ENCODE results near the gene MYL7. TPM values are rescaled to one million over a fixed set of nuclear protein-coding genes. Genes with fewer than 3 reads are reported as not detected.

Gene MYL7
- total and polyA plus RNA-seq, 9 of the 15 experiments (the other 6 are each of a cell fraction or from before 2014, with no cell fraction given): not detected

GRCh38 chr7:44100458-44101302 is 40.5 kb downstream of the MYL7 start (continued):
- peak; percentile 83; the same call in 1 of the 2 replicates for TF ChIP-seq ZNF589 (CRISPR knock-in tag; IDR thresholded peaks at IDR 0.05; ENCODE audit: low read depth)
- TF ChIP-seq, protein P1, sequence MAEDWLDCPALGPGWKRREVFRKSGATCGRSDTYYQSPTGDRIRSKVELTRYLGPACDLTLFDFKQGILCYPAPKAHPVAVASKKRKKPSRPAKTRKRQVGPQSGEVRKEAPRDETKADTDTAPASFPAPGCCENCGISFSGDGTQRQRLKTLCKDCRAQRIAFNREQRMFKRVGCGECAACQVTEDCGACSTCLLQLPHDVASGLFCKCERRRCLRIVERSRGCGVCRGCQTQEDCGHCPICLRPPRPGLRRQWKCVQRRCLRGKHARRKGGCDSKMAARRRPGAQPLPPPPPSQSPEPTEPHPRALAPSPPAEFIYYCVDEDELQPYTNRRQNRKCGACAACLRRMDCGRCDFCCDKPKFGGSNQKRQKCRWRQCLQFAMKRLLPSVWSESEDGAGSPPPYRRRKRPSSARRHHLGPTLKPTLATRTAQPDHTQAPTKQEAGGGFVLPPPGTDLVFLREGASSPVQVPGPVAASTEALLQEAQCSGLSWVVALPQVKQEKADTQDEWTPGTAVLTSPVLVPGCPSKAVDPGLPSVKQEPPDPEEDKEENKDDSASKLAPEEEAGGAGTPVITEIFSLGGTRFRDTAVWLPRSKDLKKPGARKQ (CRISPR knock-in tag; IDR thresholded peaks at IDR 0.05): no peak
- no peak for TF ChIP-seq ZNF143 (CRISPR knock-in tag; IDR thresholded peaks at IDR 0.05)

GRCh38 chr7:44099669-44100068 is 41.5 kb downstream of the MYL7 start:
- WGBS (ENCODE audit: insufficient coverage, low coverage, missing lambda C conversion rate): 31% methylated on average over 4 of the region's 4 CpGs
- ChIA-PET CTCF (ENCODE audit: low intra/inter-chr PET ratio) (no interaction called here), POLR2A (interaction anchor here (1.2 to 3.2 kb wide), 3 partner anchors 11 to 23 kb away, joined by 3 to 13 read pairs (median 4); no protein-coding TSS in a partner anchor)
- H3K27me3 ChIP-seq (ENCODE audit: control insufficient read depth in 2 of 2, insufficient read depth in 2 of 2, low read length in 2 of 2): peaks cover 5 to 13% of the 10 kb centered on the region in 2 experiments; a peak in 4 of 5 replicates
- no peak overlapping the region for H2AFZ ChIP-seq (ENCODE audit: low read depth, low read length)
- H3K4me2 ChIP-seq (ENCODE audit: insufficient read depth, low read length): no peak overlapping the region
- H3K79me2 ChIP-seq (ENCODE audit: control insufficient read depth, insufficient read depth, low read length): no peaks in the 10 kb centered on the region
- in situ Hi-C loops (cut with MboI): no loop called here
- no peak overlapping the region for H3K9ac ChIP-seq (ENCODE audit: insufficient read depth in 1 of 2, low read depth in 2 of 2, low read length in 2 of 2)
- H3K27ac ChIP-seq (ENCODE audit: extremely low read depth, low read depth, low read length): no peak overlapping the region
- H3K9me3 ChIP-seq (replicated peaks; ENCODE audit: control insufficient read depth, insufficient read depth, low read depth, low read length): no peaks in the 10 kb centered on the region
- intact Hi-C loops (cut with micrococcal nuclease): no loop called here
- peaks cover 0 to 28% of the 10 kb centered on the region in 2 experiments; a peak in 4 of 5 replicates for H3K4me1 ChIP-seq (replicated peaks in 1 of 2; ENCODE audit: control insufficient read depth in 2 of 2, insufficient read depth in 2 of 2, low read length in 2 of 2)
- ATAC-seq (no peak), DNase-seq (ENCODE audit: extremely low read depth in 1 of 4, low spot score in 3 of 4) (no peak), FAIRE-seq (no peak)
- H3K9me1 ChIP-seq (ENCODE audit: control insufficient read depth, insufficient read depth, low read length): no peaks in the 10 kb centered on the region
- no peak overlapping the region for H3K4me3 ChIP-seq
- H4K20me1 ChIP-seq (replicated peaks; ENCODE audit: control insufficient read depth, insufficient read depth, low read length): no peaks in the 10 kb centered on the region
- H3K36me3 ChIP-seq (ENCODE audit: control insufficient read depth, insufficient read depth, low read length): no peaks in the 10 kb centered on the region
- no TSS peak for BruUV-seq (replicated peaks)
- TF ChIP-seq HINFP (tag; conservative IDR thresholded peaks at IDR 0.05; ENCODE audit: low read depth) (no peak), HDGF (IDR thresholded peaks at IDR 0.05) (no peak), DACH1 (IDR thresholded peaks at IDR 0.05; ENCODE audit: partially characterized antibody) (no peak), MAFK (IDR thresholded peaks at IDR 0.05; ENCODE audit: low read length) (no peak), MAZ (CRISPR knock-in tag; conservative IDR thresholded peaks at IDR 0.05 in 1 of 2, IDR thresholded peaks at IDR 0.05 in 1 of 2) (no peak), SLC30A9 (CRISPR knock-in tag; IDR thresholded peaks at IDR 0.05) (no peak), OTX1 (CRISPR knock-in tag; IDR thresholded peaks at IDR 0.05) (no peak), DDX20 (tag; IDR thresholded peaks at IDR 0.05; ENCODE audit: low read depth) (no peak), FOXP4 (CRISPR knock-in tag; IDR thresholded peaks at IDR 0.05; ENCODE audit: borderline replicate concordance) (no peak)
- TF ChIP-seq, protein P2, sequence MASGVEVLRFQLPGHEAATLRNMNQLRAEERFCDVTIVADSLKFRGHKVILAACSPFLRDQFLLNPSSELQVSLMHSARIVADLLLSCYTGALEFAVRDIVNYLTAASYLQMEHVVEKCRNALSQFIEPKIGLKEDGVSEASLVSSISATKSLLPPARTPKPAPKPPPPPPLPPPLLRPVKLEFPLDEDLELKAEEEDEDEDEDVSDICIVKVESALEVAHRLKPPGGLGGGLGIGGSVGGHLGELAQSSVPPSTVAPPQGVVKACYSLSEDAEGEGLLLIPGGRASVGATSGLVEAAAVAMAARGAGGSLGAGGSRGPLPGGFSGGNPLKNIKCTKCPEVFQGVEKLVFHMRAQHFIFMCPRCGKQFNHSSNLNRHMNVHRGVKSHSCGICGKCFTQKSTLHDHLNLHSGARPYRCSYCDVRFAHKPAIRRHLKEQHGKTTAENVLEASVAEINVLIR (CRISPR knock-in tag; IDR thresholded peaks at IDR 0.05): no peak
